ENCODE results near the gene XCL2. TPM values are rescaled to one million over a fixed set of nuclear protein-coding genes. Genes with fewer than 3 reads are reported as not detected.

XCL2 gene
- total and polyA plus RNA-seq, 2 of the 8 experiments (the other 6 are each of a cell fraction or from before 2014, with no cell fraction given) = not detected

DNA sequence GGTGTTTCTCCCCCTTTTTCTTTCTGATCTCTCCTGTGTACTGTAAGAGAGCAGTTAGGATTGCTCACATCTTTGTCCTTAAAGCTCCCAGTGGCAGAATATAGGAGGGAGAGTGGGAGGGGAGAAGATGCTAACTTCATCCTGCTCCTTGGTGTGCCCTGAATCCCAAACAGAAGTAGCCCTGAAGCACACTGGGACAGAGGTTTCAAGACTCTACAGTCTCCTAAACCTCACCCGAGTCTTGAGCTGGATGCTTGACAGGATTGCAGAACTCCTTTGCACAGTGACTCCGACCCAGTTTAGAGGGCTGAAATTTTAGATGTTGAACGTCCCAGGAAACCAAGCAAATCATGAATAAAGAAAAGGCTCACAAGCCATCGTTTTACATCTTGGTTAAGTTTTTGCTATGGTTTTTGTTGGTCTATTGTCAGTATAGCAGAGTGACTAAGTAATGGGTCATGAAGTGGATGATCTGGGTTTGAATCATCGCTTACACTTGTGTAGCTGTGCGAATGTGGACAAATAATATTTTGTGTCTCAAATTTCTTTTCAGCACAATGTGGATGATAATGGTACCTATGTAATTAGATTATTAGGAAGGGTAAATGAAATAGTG lies 37.5 kb downstream of the XCL2 start:
- ChIA-PET POLR2A (ENCODE audit: partially characterized antibody) (no interaction called here), CTCF (ENCODE audit: partially characterized antibody) (interaction anchor here (0.7 to 1.4 kb wide), 5 partner anchors 25 to 122 kb away, joined by 3 to 6 read pairs (median 3); no protein-coding TSS in a partner anchor)
- no peak overlapping the region for H2BK20ac ChIP-seq (ENCODE audit: low read length)
- no peaks in the 10 kb centered on the region for H3K79me1 ChIP-seq (ENCODE audit: low read depth, low read length)
- no peak overlapping the region for H2AFZ ChIP-seq (ENCODE audit: low read length)
- no peak overlapping the region for H4K91ac ChIP-seq (replicated peaks; ENCODE audit: insufficient read length, low read length)
- no peaks in the 10 kb centered on the region for H3K27me3 ChIP-seq (replicated peaks in 1 of 4; ENCODE audit: control insufficient read depth in 3 of 4, extremely low read depth in 1 of 4, insufficient read depth in 3 of 4, low read length in 3 of 4)
- H3K4me2 ChIP-seq (ENCODE audit: insufficient read depth in 1 of 2, low read depth in 2 of 2, low read length in 2 of 2) = no peak overlapping the region
- no peaks in the 10 kb centered on the region for H4K20me1 ChIP-seq (replicated peaks in 1 of 2; ENCODE audit: control insufficient read depth in 1 of 2, insufficient read depth in 2 of 2, low read length in 2 of 2)
- no peak overlapping the region for H3K56ac ChIP-seq (replicated peaks; ENCODE audit: insufficient read length, low read depth, low read length)
- H4K8ac ChIP-seq (ENCODE audit: extremely low read depth, insufficient read depth, low read length) = no peak overlapping the region
- no peak overlapping the region for H3K27ac ChIP-seq (ENCODE audit: low read depth, low read length)
- no peak overlapping the region for H2BK12ac ChIP-seq (ENCODE audit: low read depth, low read length)
- no peaks in the 10 kb centered on the region for H3K4me1 ChIP-seq (replicated peaks in 1 of 4; ENCODE audit: control insufficient read depth in 3 of 4, insufficient read depth in 4 of 4, low read length in 3 of 4)
- H3K9ac ChIP-seq (replicated peaks in 1 of 4; ENCODE audit: extremely low read depth in 1 of 4, low read depth in 3 of 4, low read length in 3 of 4) = no peak overlapping the region
- H3K9me3 ChIP-seq (ENCODE audit: insufficient read depth in 2 of 2, low read depth in 1 of 2, low read length in 1 of 2) = no peaks in the 10 kb centered on the region
- no peaks in the 10 kb centered on the region for H3K23me2 ChIP-seq (ENCODE audit: low read depth, low read length)
- FAIRE-seq (no peak), DNase-seq (ENCODE audit: low read depth in 1 of 2, low spot score in 2 of 2) (no peak)
- H3K23ac ChIP-seq (ENCODE audit: insufficient read length) = no peak overlapping the region
- no peak overlapping the region for H4K5ac ChIP-seq (ENCODE audit: insufficient read length, low read depth, low read length)
- no peak overlapping the region for H2BK15ac ChIP-seq (ENCODE audit: low read length)
- H3K4me3 ChIP-seq (ENCODE audit: extremely low read depth in 1 of 4, insufficient read depth in 2 of 4, low read depth in 3 of 4, low read length in 4 of 4) = no peak overlapping the region
- H3K18ac ChIP-seq (ENCODE audit: extremely low read depth, low read length) = no peak overlapping the region
- WGBS, 2 experiments (ENCODE audit: extremely low coverage in 1 of 2, insufficient coverage in 1 of 2, insufficient read length in 1 of 2, insufficient replicate concordance in 2 of 2, low coverage in 1 of 2, low lambda C conversion rate in 2 of 2, missing lambda C conversion rate in 1 of 2) = 87% methylated on average over 6 of the region's 6 CpGs; no CpG with 5 or more reads in 1 of the 2 experiments
- no peak overlapping the region for H2BK120ac ChIP-seq (replicated peaks; ENCODE audit: low read depth, low read length)
- no peaks in the 10 kb centered on the region for H3K36me3 ChIP-seq (ENCODE audit: control insufficient read depth in 2 of 4, insufficient read depth in 4 of 4, low read length in 3 of 4)
- H3K4ac ChIP-seq (replicated peaks; ENCODE audit: insufficient read length, low read depth, low read length) = no peak overlapping the region
- H3K14ac ChIP-seq (ENCODE audit: insufficient read length) = no peak overlapping the region
- no peak overlapping the region for H2AK5ac ChIP-seq (ENCODE audit: low read depth, low read length)
- no peak overlapping the region for H2BK5ac ChIP-seq (ENCODE audit: low read depth, low read length)
- H3K79me2 ChIP-seq (ENCODE audit: control insufficient read depth in 1 of 2, insufficient read depth in 2 of 2, low read length in 2 of 2) = no peaks in the 10 kb centered on the region
- TF ChIP-seq CHD2 (IDR thresholded peaks at IDR 0.05; ENCODE audit: low read length) = no peak
- TF ChIP-seq USF2 (IDR thresholded peaks at IDR 0.05; ENCODE audit: low read length) = no peak
- TF ChIP-seq CBX8 (IDR thresholded peaks at IDR 0.05; ENCODE audit: borderline replicate concordance, low read depth, low read length) = no peak
- TF ChIP-seq EGR1 (IDR thresholded peaks at IDR 0.05; ENCODE audit: borderline replicate concordance, low read depth, low read length) = no peak
- no peak for TF ChIP-seq SRF (IDR thresholded peaks at IDR 0.05; ENCODE audit: low read depth, low read length)
- TF ChIP-seq SAP30 (IDR thresholded peaks at IDR 0.05; ENCODE audit: insufficient read depth, insufficient replicate concordance, low read length) = no peak
- no peak for TF ChIP-seq SP2 (IDR thresholded peaks at IDR 0.05; ENCODE audit: low read length)
- TF ChIP-seq EZH2 (IDR thresholded peaks at IDR 0.05; ENCODE audit: low read depth, low read length, severe bottlenecking) = no peak
- no peak for TF ChIP-seq SIRT6 (IDR thresholded peaks at IDR 0.05; ENCODE audit: low read length)
- TF ChIP-seq RXRA (IDR thresholded peaks at IDR 0.05; ENCODE audit: insufficient read depth, low read depth, low read length) = no peak
- no peak for TF ChIP-seq TCF12 (IDR thresholded peaks at IDR 0.05; ENCODE audit: low read depth, low read length)
- no peak for TF ChIP-seq TEAD4 (IDR thresholded peaks at IDR 0.05; ENCODE audit: low read depth, low read length)
- no peak for TF ChIP-seq SIX5 (IDR thresholded peaks at IDR 0.05; ENCODE audit: low read depth, low read length)
